IPS-18c (cell line): Measurements from ENCODE around the gene ACADVL.

Experiments
- H3K4me3 ChIP-seq: 2 replicates; pipeline ENCODE4 v1.7.0; 2013; ENCODE audit warnings: low read depth, mild to moderate bottlenecking, low read length, moderate library complexity; ENCODE audit not compliant: insufficient read depth
- H3K9me3 ChIP-seq: one replicate; pipeline ENCODE4 v1.6.1; 2013; ENCODE audit warnings: mild to moderate bottlenecking, low read length, moderate library complexity; ENCODE audit not compliant: control insufficient read depth, insufficient read depth

ACADVL gene

GRCh38 chr17:7211491-7212273 lies 8.1 kb upstream of the ACADVL start:
- no peaks in the 10 kb centered on the region for H3K9me3 ChIP-seq
- H3K4me3 ChIP-seq = peak overlapping the region; percentile 58

GRCh38 chr17:7213895-7214299 lies 5.8 kb upstream of the ACADVL start:
- Histone ChIP-seq H3K4me3 (peak overlapping the region; percentile 42; the same call in 1 of the 2 replicates), H3K9me3 (no peaks in the 10 kb centered on the region)

DNA sequence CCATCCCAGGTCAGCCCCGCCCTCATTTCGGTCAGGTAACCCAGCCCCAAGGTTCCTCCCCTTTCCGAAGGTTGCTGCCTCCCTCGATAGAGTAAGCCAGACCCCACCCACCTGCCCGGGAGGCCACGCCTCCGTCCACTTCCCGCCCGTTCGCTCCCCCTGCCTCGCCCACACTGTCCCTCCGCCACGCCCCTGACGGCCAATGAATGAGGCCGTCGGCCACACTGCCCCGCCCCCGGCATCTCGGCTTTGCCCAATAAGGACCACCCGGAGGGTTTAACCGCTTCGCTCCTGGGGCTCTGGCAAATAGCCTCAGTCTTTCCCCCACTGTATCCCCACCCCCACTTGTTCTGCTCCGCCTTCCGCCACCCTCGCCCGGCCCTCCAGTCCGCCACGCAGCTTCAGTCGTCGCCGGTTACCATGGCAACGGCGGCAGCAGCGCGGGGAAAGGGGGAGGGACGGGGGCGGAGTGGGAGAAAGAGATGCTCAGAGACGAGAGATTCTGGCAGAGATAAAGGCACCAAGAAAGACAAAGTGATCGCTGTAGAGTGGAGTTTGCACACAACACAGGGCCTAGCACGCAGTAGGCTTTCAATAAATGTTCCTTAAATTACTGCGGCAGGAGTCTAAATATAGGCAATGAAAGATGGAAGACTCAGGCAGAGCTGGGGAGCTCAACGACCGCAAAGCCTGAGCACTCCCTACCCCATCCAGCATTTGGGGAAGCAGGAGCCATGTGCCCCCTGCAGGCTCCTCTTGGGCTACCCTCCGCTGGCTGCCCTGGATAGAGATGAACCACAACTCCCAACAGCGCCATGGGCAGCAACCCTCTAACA lies 5.2 kb upstream of the ACADVL start:
- peak overlapping the region; percentile 42 for H3K4me3 ChIP-seq
- H3K9me3 ChIP-seq = no peaks in the 10 kb centered on the region

DNA sequence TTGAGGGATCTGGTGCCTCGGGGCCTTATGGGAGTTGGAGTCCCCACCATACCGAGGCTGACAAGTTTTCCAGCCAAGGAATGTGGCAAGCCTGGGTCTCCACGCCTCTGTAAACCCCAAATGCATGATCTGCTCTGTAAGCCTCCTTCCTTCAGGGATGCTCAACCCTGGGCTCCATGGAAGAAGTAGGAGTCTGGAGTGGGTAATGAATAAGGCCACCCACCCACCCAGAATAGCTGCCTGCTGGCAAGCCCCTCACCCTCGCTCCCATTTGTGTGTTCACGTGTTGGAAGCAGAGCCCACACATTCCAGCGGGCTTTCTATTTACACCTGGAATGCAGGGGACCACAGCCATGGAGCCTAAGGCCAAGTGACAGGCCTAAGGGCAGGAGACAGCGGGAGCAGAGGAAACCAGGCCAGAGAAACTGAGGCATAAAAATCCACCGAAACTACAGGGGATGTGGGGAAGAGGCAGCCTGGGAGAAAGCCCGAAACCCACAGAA lies 4.6 kb upstream of the ACADVL start:
- Histone ChIP-seq H3K9me3 (no peaks in the 10 kb centered on the region), H3K4me3 (peak overlapping the region; percentile 25; the same call in 1 of the 2 replicates)

DNA sequence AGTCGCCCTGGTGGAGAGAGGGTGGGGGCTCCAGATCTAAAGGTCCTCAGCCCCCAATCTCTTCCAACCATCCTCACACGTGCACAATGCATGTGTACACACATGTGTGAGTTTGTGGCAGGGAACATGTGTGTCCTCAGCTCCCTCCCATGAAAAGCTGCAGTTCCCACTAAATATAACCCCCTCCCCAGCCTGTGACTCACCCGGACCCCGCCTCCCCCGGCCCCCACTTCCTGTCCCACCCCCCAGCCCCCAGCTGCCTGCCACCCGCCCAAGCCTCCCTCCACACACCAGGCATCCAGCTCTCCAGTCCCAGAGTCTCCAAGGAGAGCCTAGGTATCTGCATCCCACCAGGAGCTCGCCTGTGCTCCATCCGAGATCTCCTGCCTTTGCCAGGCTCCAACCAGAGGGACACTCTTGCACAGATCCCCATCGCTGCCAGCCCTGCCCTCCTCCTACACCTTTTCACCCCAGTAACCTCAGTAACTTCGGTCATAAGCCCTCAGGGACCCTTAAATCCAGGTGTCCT lies 4.0 kb upstream of the ACADVL start:
- peak overlapping the region; percentile 48 for H3K4me3 ChIP-seq
- H3K9me3 ChIP-seq = no peaks in the 10 kb centered on the region

GRCh38 chr17:7216242-7217112 lies 3.3 kb upstream of the ACADVL start:
- Histone ChIP-seq H3K9me3 (no peaks in the 10 kb centered on the region), H3K4me3 (peak overlapping the region; percentile 48)

- Histone ChIP-seq H3K9me3 (no peaks in the 10 kb centered on the region), H3K4me3 (peak overlapping the region; percentile 48)
Observed at GRCh38 chr17:7217113-7217987, 2.4 kb upstream of the ACADVL start.

DNA sequence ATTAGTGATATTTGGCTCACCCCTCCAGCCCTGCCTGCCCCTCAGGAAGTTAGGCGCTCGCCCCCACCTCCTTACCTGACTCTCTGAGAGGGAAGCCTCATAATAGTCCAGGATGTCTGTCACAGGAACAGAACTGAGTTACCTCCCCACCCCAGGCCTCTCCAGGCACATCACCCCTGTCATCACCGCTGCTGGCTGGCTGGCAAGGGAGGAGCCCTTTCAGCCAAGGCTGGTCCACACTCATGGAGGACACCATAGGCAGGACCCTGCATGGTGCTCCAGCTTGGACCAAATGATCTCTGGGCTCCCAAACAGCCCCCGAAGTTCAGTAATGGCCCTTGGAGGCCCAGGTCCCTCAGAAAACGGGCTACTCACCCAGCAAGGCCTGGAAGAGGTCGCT lies 1.6 kb upstream of the ACADVL start:
- Histone ChIP-seq H3K9me3 (no peaks in the 10 kb centered on the region), H3K4me3 (no peak overlapping the region; the same call in 1 of the 2 replicates)

GRCh38 chr17:7218758-7219157 lies 980 bp upstream of the ACADVL start:
- no peaks in the 10 kb centered on the region for H3K9me3 ChIP-seq
- H3K4me3 ChIP-seq = 0 out of 2 replicates have a peak overlapping the region, but pooled peaks have one; percentile 85

DNA sequence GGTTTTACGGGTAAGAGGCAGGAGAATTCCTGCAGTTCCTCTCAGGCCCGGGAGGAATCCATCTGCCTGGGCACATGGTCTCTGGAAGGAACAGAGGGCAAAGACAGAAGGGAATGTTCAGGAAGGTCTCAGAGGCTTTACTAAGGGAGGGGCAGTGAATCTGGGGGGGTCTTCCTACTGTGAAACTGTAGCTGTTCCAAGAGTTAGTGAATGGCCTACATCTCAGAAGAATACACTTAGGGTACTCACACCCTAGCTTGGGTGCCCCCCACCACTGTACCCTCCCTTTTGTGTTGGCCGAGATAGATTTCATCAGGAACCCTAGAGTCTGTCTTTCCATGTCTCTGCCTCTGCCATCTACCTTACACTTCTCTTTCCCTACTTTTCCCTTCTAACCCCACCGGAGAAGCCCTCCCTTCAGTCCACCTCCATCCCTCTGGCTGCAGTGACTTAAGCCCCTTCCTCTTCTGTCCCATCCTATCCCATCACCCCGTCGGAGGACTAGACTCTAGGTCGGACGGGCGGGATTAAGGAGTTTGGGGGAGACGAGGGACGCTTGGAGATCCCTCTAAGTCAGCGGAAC lies 418 bp upstream of the ACADVL start:
- H3K9me3 ChIP-seq = no peaks in the 10 kb centered on the region
- peak overlapping the region; percentile 85; the same call in 1 of the 2 replicates for H3K4me3 ChIP-seq

DNA sequence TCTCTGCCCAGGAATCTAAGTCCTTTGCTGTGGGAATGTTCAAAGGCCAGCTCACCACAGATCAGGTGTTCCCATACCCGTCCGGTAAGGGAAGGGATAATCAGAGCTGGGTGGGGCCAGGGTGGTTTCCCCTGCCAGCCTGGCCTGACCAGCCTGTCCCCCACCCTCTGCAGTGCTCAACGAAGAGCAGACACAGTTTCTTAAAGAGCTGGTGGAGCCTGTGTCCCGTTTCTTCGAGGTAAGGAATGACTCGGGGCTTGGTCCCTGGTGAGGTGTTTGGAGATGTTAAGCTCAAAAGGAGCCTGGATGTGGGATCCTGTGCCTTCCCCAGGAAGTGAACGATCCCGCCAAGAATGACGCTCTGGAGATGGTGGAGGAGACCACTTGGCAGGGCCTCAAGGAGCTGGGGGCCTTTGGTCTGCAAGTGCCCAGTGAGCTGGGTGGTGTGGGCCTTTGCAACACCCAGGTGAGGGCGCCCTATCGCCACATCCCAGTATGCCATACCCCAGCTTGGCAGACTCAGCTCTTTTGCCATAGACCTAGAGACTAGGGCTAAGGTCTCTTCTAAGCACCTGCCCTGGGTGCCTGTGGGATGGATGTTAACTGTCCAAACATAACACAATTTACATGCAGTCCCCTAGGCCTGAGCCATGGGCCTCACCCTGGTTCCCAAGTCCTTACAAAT lies 997 bp downstream of the ACADVL start:
- Histone ChIP-seq H3K9me3 (no peaks in the 10 kb centered on the region), H3K4me3 (peak overlapping the region; percentile 85)

GRCh38 chr17:7221278-7222092 lies 1.7 kb downstream of the ACADVL start:
- Histone ChIP-seq H3K4me3 (no peak overlapping the region), H3K9me3 (no peaks in the 10 kb centered on the region)

GRCh38 chr17:7222093-7222971 lies 2.6 kb downstream of the ACADVL start:
- H3K4me3 ChIP-seq = no peak overlapping the region
- no peaks in the 10 kb centered on the region for H3K9me3 ChIP-seq

DNA sequence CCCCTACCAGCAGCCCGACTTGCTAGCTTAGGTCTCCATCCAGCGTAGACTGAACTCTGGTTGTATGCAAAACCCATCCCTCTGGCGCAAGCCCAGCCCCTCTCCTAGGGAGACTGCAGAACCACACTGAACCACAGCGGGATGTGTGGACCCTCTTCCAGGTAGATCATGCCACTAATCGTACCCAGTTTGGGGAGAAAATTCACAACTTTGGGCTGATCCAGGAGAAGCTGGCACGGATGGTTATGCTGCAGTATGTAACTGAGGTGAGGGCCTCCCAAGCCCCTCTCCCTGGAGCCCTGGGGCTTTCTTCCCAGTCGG lies 3.2 kb downstream of the ACADVL start:
- H3K4me3 ChIP-seq = no peak overlapping the region
- no peaks in the 10 kb centered on the region for H3K9me3 ChIP-seq
